22Rv1 (cell line): Measurements from ENCODE around the gene EYA2.

ENCODE experiments used
- H3K27ac ChIP-seq: fragments of 450-650 bp; 2 replicates; pipeline ENCODE4 v1.5.1; 2017
- CTCF ChIP-seq: fragments of 450-650 bp; IDR thresholded peaks from 2 replicates; pipeline ENCODE4 v1.5.1; 2017; ENCODE audit warnings: mild to moderate bottlenecking
- ZFX ChIP-seq: fragments of 450-650 bp; IDR thresholded peaks from 2 replicates; pipeline ENCODE4 v1.6.1; 2017; ENCODE audit warnings: antibody characterized with exemption, borderline replicate concordance

The EYA2 gene

GRCh38 chr20:47043086-47043485 is 148.4 kb downstream of the EYA2 start:
- TF ChIP-seq CTCF (no peak), ZFX (no peak)
- no peak overlapping the region for H3K27ac ChIP-seq

- TF ChIP-seq ZFX = no peak
- no peak for TF ChIP-seq CTCF
- no peak overlapping the region for H3K27ac ChIP-seq
These were observed 150.3 kb downstream of the EYA2 start for GRCh38 chr20:47044938-47045337.

GRCh38 chr20:47048054-47048453 is 153.4 kb downstream of the EYA2 start:
- no peak for TF ChIP-seq ZFX
- TF ChIP-seq CTCF = no peak
- no peak overlapping the region for H3K27ac ChIP-seq

- TF ChIP-seq CTCF (no peak), ZFX (no peak)
- no peak overlapping the region for H3K27ac ChIP-seq
These were observed 155.1 kb downstream of the EYA2 start for GRCh38 chr20:47049771-47050170.

GRCh38 chr20:47050996-47051395 is 156.4 kb downstream of the EYA2 start:
- H3K27ac ChIP-seq = no peak overlapping the region
- TF ChIP-seq ZFX (no peak), CTCF (no peak)

GRCh38 chr20:47051936-47052526 is 157.4 kb downstream of the EYA2 start:
- TF ChIP-seq CTCF (no peak), ZFX (no peak)
- no peak overlapping the region for H3K27ac ChIP-seq

GRCh38 chr20:47054506-47054905 is 159.9 kb downstream of the EYA2 start:
- TF ChIP-seq ZFX (no peak), CTCF (no peak)
- no peak overlapping the region for H3K27ac ChIP-seq
